LoVo (cell line): Measurements from ENCODE around the gene MAST3.

Source experiments
- DNase-seq: peaks from one replicate; pipeline ENCODE4 v3.0.0-alpha.2; 2016; ENCODE audit warnings: low spot score

The MAST3 gene

GRCh38 chr19:18190278-18190677 lies 92.7 kb downstream of the MAST3 start:
- DNase-seq = no peak

GRCh38 chr19:18191640-18192062 lies 94.1 kb downstream of the MAST3 start:
- DNase-seq = no peak

- DNase-seq = peak; percentile 99
These were observed 95.3 kb downstream of the MAST3 start, which contains the start of gene MPV17L2 for GRCh38 chr19:18192673-18193387. Gene MPV17L2, plus strand, starts transcription at chr19:18193218. Its CDS starts 64 bp downstream, at chr19:18193282.

GRCh38 chr19:18193388-18194180 lies 96.0 kb downstream of the MAST3 start:
- DNase-seq = no peak

GRCh38 chr19:18194181-18194530 lies 96.6 kb downstream of the MAST3 start:
- no peak for DNase-seq

- no peak for DNase-seq
These were observed 97.1 kb downstream of the MAST3 start for GRCh38 chr19:18194554-18195238.

GRCh38 chr19:18196511-18196845 lies 98.9 kb downstream of the MAST3 start:
- DNase-seq = no peak

- DNase-seq = no peak
These were observed 99.7 kb downstream of the MAST3 start for GRCh38 chr19:18197306-18197705.

GRCh38 chr19:18197941-18198340 lies 100.4 kb downstream of the MAST3 start:
- no peak for DNase-seq

- no peak for DNase-seq
These were observed 100.8 kb downstream of the MAST3 start for GRCh38 chr19:18198374-18198773.
